Esophagus squamous epithelium (tissue), 5 donors: ENCODE data around the gene RERE. TPM values are rescaled to one million over a fixed set of nuclear protein-coding genes. Genes with fewer than 3 reads are reported as not detected.
A peak's percentile ranks its signal among the peaks of the same experiment; 100 is the strongest.

Experiments used
- DNase-seq: peaks from one replicate; lab custom pipeline; 2025; lab: John Stamatoyannopoulos, UW
- H3K27ac ChIP-seq, 4 donors: fragments of 200-600 bp; sonication (generic); one replicate each; pipeline ENCODE4 v1.5.1; 2016 to 2019; ENCODE audit warnings: mild to moderate bottlenecking in 1 of 4
- H3K27me3 ChIP-seq, 4 donors: fragments of 200-600 bp; sonication (generic); 1 replicate in 3 of 4; 2 replicates in 1 of 4; pipeline versions ENCODE4 v1.5.1 to v1.6.0; 2017 to 2021; ENCODE audit warnings: antibody characterized with exemption in 1 of 4
- H3K36me3 ChIP-seq, 3 donors: fragments of 200-600 bp; sonication (generic); one replicate each; pipeline ENCODE4 v1.5.1; 2016 to 2019
- H3K4me1 ChIP-seq, 3 donors: fragments of 200-600 bp; sonication (generic); one replicate each; pipeline ENCODE4 v1.5.1; 2017 to 2019
- H3K4me3 ChIP-seq, 4 donors: fragments of 200-600 bp; sonication (generic); 1 replicate in 3 of 4; 2 replicates in 1 of 4; pipeline ENCODE4 v1.5.1; 2016 to 2019; ENCODE audit warnings: mild to moderate bottlenecking in 2 of 4, moderate library complexity in 1 of 4
- H3K9me3 ChIP-seq, 3 donors: fragments of 200-600 bp; sonication (generic); one replicate each; pipeline ENCODE4 v1.5.1; 2016 to 2019
- CTCF ChIP-seq, 6 experiments: fragments of 450-650 bp in 4 of 6; fragments of 200-600 bp in 2 of 6; sonication (generic) in 2 of 6; IDR thresholded peaks; one replicate each; pipeline ENCODE4 v1.5.1; 2016 to 2019; ENCODE audit warnings: antibody characterized with exemption in 6 of 6, mild to moderate bottlenecking in 4 of 6, moderate library complexity in 4 of 6
- POLR2A ChIP-seq, 4 donors: fragments of 450-650 bp; IDR thresholded peaks; one replicate each; pipeline ENCODE4 v1.6.1; 2017; ENCODE audit warnings: antibody characterized with exemption in 4 of 4, mild to moderate bottlenecking in 4 of 4, moderate library complexity in 3 of 4
- WGBS, 2 donors: methylation state at CpG; one replicate each; pipeline ENCODE4 v1.1.5; 2018; 5-methylcytosine and 5-hydroxymethylcytosine counted together
- intact Hi-C: fragments of 100-400 bp; cut with DNase I; formaldehyde crosslinking; loops from one replicate; pipeline ENCODE4 v1.15.0; 2022
- total RNA-seq, 4 donors: library from RNA; depleted of rRNA; stranded (reverse); fragments of >200 nt; gene quantifications; one replicate each; pipeline ENCODE4 v1.1.0, GENCODE V29; 2016
- donor health status: DM: yes; HTN: yes; CAD: no.

RERE gene
- total RNA-seq, 4 donors from 2014 or later, result 27.5 to 56.6 (median 32.1) TPM

- Histone ChIP-seq H3K36me3 (peaks cover 38 to 80% (median 51%) of the 10 kb centered on the region in 3 donors), H3K4me1 (peaks cover 0 to 47% (median 11%) of the 10 kb centered on the region in 3 donors), H3K27ac (peak overlapping the region in 3 of 4 donors; percentile 10 to 67 (median 26)), H3K9me3 (no peaks in the 10 kb centered on the region), H3K27me3 (no peaks in the 10 kb centered on the region), H3K4me3 (no peak overlapping the region)
- no peak for DNase-seq
- intact Hi-C loops, result no loop called here
- WGBS, 2 donors, result 69 to 70% methylated on average over 10 to 11 of the region's 12 CpGs
- TF ChIP-seq POLR2A (IDR thresholded peaks at IDR 0.05) (no peak), CTCF (IDR thresholded peaks at IDR 0.05) (peak in 5 of 6 experiments; percentile 38 to 67 (median 60))
These were observed 41.7 kb upstream of the RERE start for GRCh38 chr1:8858888-8859706.

DNA sequence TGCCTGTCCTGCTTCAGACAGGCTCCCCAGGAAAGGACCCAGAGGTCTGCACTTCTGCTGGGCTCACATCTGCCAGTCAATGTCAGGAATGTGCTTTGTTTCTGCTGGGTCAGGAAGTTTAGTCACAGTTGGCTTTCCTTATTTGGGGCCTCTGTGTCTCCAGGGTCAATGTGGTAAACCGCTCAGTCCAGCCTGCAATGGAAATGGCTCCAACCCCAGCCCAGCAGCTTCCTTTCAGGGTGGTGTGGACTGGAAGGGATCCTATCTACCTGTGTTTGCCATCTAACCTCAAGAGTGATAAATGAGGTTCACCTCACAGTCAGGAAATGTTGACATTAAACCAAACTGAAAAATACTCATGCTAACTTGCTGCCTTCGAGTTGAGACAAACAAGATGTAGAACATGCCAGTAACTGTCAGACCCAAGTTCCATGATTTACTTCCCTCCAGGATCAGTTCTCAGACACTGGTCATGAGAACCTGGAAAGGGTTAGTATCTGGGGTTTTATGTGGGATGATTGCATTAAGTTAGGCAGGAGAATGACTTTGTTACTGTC, 40.8 kb upstream of the RERE start:
- Histone ChIP-seq H3K27me3 (no peaks in the 10 kb centered on the region), H3K27ac (peak overlapping the region in 2 of 4 donors; percentile 37 to 38), H3K4me3 (no peak overlapping the region), H3K36me3 (peaks cover 29 to 71% (median 41%) of the 10 kb centered on the region in 3 donors), H3K4me1 (peaks cover 0 to 47% (median 11%) of the 10 kb centered on the region in 3 donors), H3K9me3 (no peaks in the 10 kb centered on the region)
- intact Hi-C loops, result no loop called here
- DNase-seq, result no peak
- WGBS, 2 donors, result 7 to 27% methylated on average over 1 of the region's 2 CpGs
- TF ChIP-seq POLR2A (IDR thresholded peaks at IDR 0.05) (no peak), CTCF (IDR thresholded peaks at IDR 0.05) (no peak)

- 82 to 89% methylated on average over 11 of the region's 14 CpGs for WGBS, 2 donors
- no peak overlapping the region for H3K4me3 ChIP-seq
- intact Hi-C loops, result no loop called here
- H3K27ac ChIP-seq, result peak overlapping the region in 1 of 4 donors; percentile 37
- peaks cover 0 to 47% (median 11%) of the 10 kb centered on the region in 3 donors for H3K4me1 ChIP-seq
- no peaks in the 10 kb centered on the region for H3K27me3 ChIP-seq
- H3K9me3 ChIP-seq, result no peaks in the 10 kb centered on the region
- no peak for DNase-seq
- H3K36me3 ChIP-seq, result peaks cover 16 to 57% (median 30%) of the 10 kb centered on the region in 3 donors
- TF ChIP-seq POLR2A (IDR thresholded peaks at IDR 0.05) (no peak), CTCF (IDR thresholded peaks at IDR 0.05) (no peak)
These were observed 39.4 kb upstream of the RERE start for GRCh38 chr1:8856689-8857412.

DNA sequence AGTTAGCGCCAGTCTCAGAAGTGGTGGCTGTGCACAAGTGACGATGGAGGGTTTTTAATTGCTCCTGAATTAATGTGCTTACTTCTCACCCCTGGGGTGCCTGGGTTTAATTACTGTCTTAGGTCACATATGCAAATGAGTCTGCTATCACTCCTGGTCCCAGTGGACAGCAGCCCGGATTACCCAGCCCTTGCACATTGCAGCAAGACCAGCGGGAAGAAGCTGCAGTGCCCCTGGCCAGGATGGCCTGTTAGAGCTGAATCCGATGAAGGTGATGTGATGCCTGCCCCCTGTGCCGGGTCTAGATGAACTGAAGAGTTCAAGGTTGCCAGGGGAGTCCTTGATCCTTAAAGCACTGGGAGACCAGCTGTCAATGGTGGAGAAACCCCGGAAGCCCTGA, 36.8 kb upstream of the RERE start:
- no peaks in the 10 kb centered on the region for H3K9me3 ChIP-seq
- 80 to 93% methylated on average over 4 to 5 of the region's 7 CpGs for WGBS, 2 donors
- peaks cover 3 to 31% (median 6%) of the 10 kb centered on the region in 3 donors for H3K36me3 ChIP-seq
- no peak overlapping the region for H3K4me3 ChIP-seq
- peaks cover 0 to 42% (median 11%) of the 10 kb centered on the region in 3 donors for H3K4me1 ChIP-seq
- DNase-seq, result no peak
- no peaks in the 10 kb centered on the region for H3K27me3 ChIP-seq
- intact Hi-C loops, result no loop called here
- H3K27ac ChIP-seq, result no peak overlapping the region
- TF ChIP-seq POLR2A (IDR thresholded peaks at IDR 0.05) (no peak), CTCF (IDR thresholded peaks at IDR 0.05) (no peak)
